CD4-positive, CD25-positive, alpha-beta regulatory T cell (primary cell): ENCODE measurements around the gene CPXM1. TPM values are rescaled to one million over a fixed set of nuclear protein-coding genes. Genes with fewer than 3 reads are reported as not detected.

Experiments
- ATAC-seq, 2 donors: fragments of 150-1000 bp; cut with Tn5 transposase; one replicate each; pipeline ENCODE4 v1.10.0; 2021; ENCODE audit warnings: low read depth in 2 of 2, moderate number of reproducible peaks in 2 of 2, moderate library complexity in 1 of 2
- DNase-seq, 3 donors: peaks; one replicate each; pipeline versions ENCODE4 v3.0.0 to v3.0.0-alpha.2; 2012 to 2022; ENCODE audit warnings: mixed read lengths in 1 of 3
- H3K27ac ChIP-seq: one replicate; pipeline ENCODE4 v1.7.0; 2013; ENCODE audit warnings: mild to moderate bottlenecking, low read length; ENCODE audit not compliant: insufficient read depth, poor library complexity, severe bottlenecking
- H3K27me3 ChIP-seq: one replicate; pipeline ENCODE4 v1.7.0; 2013; ENCODE audit warnings: low read length; ENCODE audit not compliant: control insufficient read depth, insufficient read depth
- H3K36me3 ChIP-seq: one replicate; pipeline ENCODE4 v1.7.0; 2013; ENCODE audit warnings: mild to moderate bottlenecking, low read length, moderate library complexity; ENCODE audit not compliant: control insufficient read depth, insufficient read depth
- H3K4me1 ChIP-seq: 2 replicates; pipeline ENCODE4 v1.7.0; 2013; ENCODE audit warnings: mild to moderate bottlenecking, low read length; ENCODE audit not compliant: insufficient read depth, control insufficient read depth, poor library complexity, severe bottlenecking
- H3K4me3 ChIP-seq: one replicate; pipeline ENCODE4 v1.7.0; 2013; ENCODE audit warnings: low read depth, mild to moderate bottlenecking, low read length, moderate library complexity
- H3K9me3 ChIP-seq, 2 experiments: 1 replicate in 1 of 2; 2 replicates in 1 of 2; pipeline ENCODE4 v1.7.0; 2013; ENCODE audit warnings: low read length in 2 of 2, mild to moderate bottlenecking in 1 of 2, moderate library complexity in 1 of 2; ENCODE audit not compliant: control insufficient read depth in 2 of 2
- H3K27ac Mint-ChIP-seq, 3 donors: one replicate each; pipeline ENCODE4 v1.8.0; 2020 to 2022; ENCODE audit warnings: mild to moderate bottlenecking in 3 of 3, mixed read lengths in 3 of 3, moderate library complexity in 2 of 3
- H3K27me3 Mint-ChIP-seq: one replicate; pipeline ENCODE4 v1.8.0; 2022; ENCODE audit warnings: mild to moderate bottlenecking, mixed read lengths
- H3K36me3 Mint-ChIP-seq: one replicate; pipeline ENCODE4 v1.8.0; 2020; ENCODE audit warnings: mixed read lengths
- H3K4me1 Mint-ChIP-seq, 4 donors: one replicate each; pipeline ENCODE4 v1.8.0; 2020 to 2022; ENCODE audit warnings: mixed read lengths in 4 of 4, mild to moderate bottlenecking in 1 of 4
- H3K4me3 Mint-ChIP-seq, 4 donors: one replicate each; pipeline ENCODE4 v1.8.0; 2020 to 2022; ENCODE audit warnings: mild to moderate bottlenecking in 4 of 4, mixed read lengths in 4 of 4, moderate library complexity in 3 of 4
- H3K9me3 Mint-ChIP-seq, 7 donors: one replicate each; pipeline ENCODE4 v1.8.0; 2020 to 2022; ENCODE audit warnings: mixed read lengths in 7 of 7, mild to moderate bottlenecking in 3 of 7, moderate library complexity in 2 of 7
- polyA plus RNA-seq, 4 donors: library from polyadenylated mRNA; unstranded; fragments of 300-500 nt; fragmentation: Illumina TruSeq; gene quantifications; one replicate each; pipeline ENCODE4 v1.2.3, GENCODE V29; 2021
- total RNA-seq: library from RNA; stranded (reverse); gene quantifications from one replicate; pipeline ENCODE4 v1.2.3, GENCODE V29; 2022

Gene CPXM1
- total and polyA plus RNA-seq, 5 donors from 2014 or later = 0.10 to 1.2 TPM; not detected in 3

DNA sequence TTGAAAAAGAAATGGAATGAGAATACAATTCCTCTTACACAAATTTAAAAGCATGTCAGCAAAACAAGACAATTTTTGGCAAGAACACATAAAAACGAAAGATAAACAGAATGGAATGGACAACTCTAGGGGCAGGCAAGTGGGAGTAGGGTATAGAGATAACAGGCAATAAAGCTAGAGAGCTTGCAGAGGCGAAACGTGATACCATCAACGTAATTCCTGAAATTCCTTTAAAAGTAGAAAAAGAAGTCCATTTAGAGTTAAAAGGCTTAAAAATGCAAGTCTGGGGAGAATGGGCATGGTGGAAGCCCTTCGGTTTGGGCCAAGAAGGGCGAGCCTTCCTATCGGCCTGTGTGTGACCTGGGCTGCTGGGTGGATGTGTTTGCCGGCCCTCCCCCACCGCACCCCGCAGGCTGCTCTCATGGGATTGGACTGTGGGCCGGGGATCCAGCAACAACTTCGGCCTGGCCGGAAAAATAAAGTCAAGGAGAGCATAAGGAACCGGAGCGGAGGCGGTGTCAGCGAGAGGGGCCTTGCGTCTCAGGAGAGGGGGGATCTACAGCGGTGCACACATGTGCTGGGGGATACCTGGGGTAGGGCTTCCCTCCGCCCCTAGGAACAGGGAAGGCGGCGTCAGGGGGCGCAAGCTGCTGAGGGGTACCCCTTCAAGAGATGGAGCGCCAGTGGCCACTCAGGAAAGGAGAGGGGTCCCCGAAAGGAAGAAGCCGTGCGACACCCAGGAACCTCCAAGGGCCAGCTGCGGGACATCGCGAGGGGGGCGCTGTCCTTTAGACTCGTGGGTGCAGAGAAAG, 19.9 kb upstream of the CPXM1 start:
- H3K27me3 ChIP-seq = peaks cover 11% of the 10 kb centered on the region
- H3K27ac Mint-ChIP-seq = peak overlapping the region in 1 of 3 donors; percentile 26
- peaks cover 4 to 14% (median 8%) of the 10 kb centered on the region in 4 donors for H3K4me1 Mint-ChIP-seq
- peaks cover 36% of the 10 kb centered on the region for H3K27me3 Mint-ChIP-seq
- H3K4me3 ChIP-seq = no peak overlapping the region
- ATAC-seq (no peak), DNase-seq (no peak)
- H3K9me3 Mint-ChIP-seq = peaks cover 0 to 3% (median 0%) of the 10 kb centered on the region in 7 donors
- peak overlapping the region in 3 of 4 donors; percentile 13 to 40 (median 24) for H3K4me3 Mint-ChIP-seq
- peaks cover 14% of the 10 kb centered on the region for H3K4me1 ChIP-seq
- no peaks in the 10 kb centered on the region for H3K36me3 Mint-ChIP-seq
- H3K27ac ChIP-seq = no peak overlapping the region
- H3K9me3 ChIP-seq = no peaks in the 10 kb centered on the region
- H3K36me3 ChIP-seq = no peaks in the 10 kb centered on the region

DNA sequence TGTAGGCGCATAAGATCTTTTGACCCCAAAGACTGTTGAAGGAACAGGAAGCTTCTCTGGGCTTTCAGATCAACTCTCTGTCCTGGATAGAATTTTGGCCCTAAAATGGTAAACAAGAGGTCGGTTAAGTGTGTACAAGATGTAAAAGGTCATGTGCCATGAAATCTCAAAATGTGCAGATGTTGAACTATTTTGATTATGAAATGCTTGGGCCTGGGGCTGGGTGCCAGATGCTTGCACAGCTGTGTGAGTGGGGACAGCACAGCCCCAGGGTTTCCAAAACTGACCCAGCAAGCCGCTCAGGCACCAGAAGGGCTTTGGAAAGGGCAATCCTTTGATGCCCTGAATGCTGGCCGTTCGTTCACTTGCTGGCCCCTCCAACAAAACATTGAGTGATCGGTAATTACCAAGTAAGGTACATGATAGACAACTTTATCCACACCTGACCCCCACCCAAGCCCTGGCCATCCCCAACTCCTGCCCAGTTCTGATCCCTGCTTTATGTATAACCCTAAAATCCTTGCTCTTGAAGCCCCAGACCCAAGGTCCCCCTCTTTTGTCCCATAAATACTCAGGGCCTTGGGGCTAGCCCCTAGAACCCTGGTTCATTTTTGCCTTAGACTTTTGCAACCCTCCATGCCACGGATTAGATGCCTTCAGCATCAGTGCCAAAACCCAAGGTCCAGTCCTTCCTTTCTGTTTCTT, 17.6 kb upstream of the CPXM1 start:
- H3K27me3 Mint-ChIP-seq = peaks cover 53% of the 10 kb centered on the region

DNA sequence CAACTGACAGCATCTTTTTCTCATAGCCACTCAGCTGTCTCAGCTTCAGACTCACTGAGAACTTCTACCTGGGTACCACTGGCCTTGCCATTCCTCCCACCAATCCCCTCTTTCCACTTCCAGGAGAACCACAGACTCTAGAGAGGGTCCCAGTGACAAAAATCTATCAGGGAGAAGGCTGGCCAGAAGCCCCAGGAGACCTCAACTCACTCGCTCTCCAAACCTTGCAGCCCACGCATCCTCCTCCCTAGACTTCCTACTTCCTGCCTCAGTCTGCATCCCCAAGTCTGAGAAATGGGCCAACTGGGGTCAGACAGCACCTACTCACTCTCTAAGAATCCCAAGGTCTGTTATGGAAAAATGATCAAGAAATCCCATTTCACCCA, 16.9 kb upstream of the CPXM1 start:
- no peak overlapping the region for H3K4me3 Mint-ChIP-seq
- DNase-seq (no peak), ATAC-seq (no peak)
- peaks cover 0 to 8% (median 1%) of the 10 kb centered on the region in 7 donors for H3K9me3 Mint-ChIP-seq
- H3K9me3 ChIP-seq = peaks cover 0 to 2% of the 10 kb centered on the region in 2 experiments
- H3K27ac ChIP-seq = no peak overlapping the region
- peaks cover 14% of the 10 kb centered on the region for H3K4me1 ChIP-seq
- peaks cover 11% of the 10 kb centered on the region for H3K27me3 ChIP-seq
- no peak overlapping the region for H3K27ac Mint-ChIP-seq
- H3K4me1 Mint-ChIP-seq = peaks cover 4 to 14% (median 8%) of the 10 kb centered on the region in 4 donors
- H3K4me3 ChIP-seq = no peak overlapping the region
- H3K36me3 Mint-ChIP-seq = no peaks in the 10 kb centered on the region
- H3K36me3 ChIP-seq = no peaks in the 10 kb centered on the region
- H3K27me3 Mint-ChIP-seq = peaks cover 55% of the 10 kb centered on the region

More for the DNA sequence above, 17.6 kb upstream of the CPXM1 start:
- Mint-ChIP-seq H3K36me3 (no peaks in the 10 kb centered on the region), H3K4me3 (no peak overlapping the region), H3K9me3 (peaks cover 0 to 6% (median 0%) of the 10 kb centered on the region in 7 donors), H3K27ac (no peak overlapping the region), H3K4me1 (peaks cover 4 to 14% (median 8%) of the 10 kb centered on the region in 4 donors)
- Histone ChIP-seq H3K27ac (no peak overlapping the region), H3K4me3 (no peak overlapping the region), H3K4me1 (peaks cover 14% of the 10 kb centered on the region), H3K36me3 (no peaks in the 10 kb centered on the region), H3K27me3 (peaks cover 11% of the 10 kb centered on the region), H3K9me3 (no peaks in the 10 kb centered on the region)
- DNase-seq = no peak
- ATAC-seq = no peak

- peaks cover 56% of the 10 kb centered on the region for H3K27me3 Mint-ChIP-seq
- DNase-seq = no peak
- peaks cover 0 to 12% (median 6%) of the 10 kb centered on the region in 4 donors for H3K4me1 Mint-ChIP-seq
Observed at GRCh38 chr20:2816583-2817340, 16.3 kb upstream of the CPXM1 start.

GRCh38 chr20:2816030-2816582, 15.7 kb upstream of the CPXM1 start, which contains the start of gene TMEM239:
TSS of gene TMEM239 (plus strand) at chr20:2816364. CDS start at chr20:2816555, 191 bp downstream.
- ATAC-seq (no peak), DNase-seq (no peak)
- Mint-ChIP-seq H3K27me3 (peaks cover 60% of the 10 kb centered on the region), H3K27ac (peak within 1 kb of the TSS in 2 of 3 donors; percentile 26 to 54), H3K36me3 (no peaks in the 10 kb centered on the region), H3K4me3 (peak within 1 kb of the TSS in 1 of 4 donors; percentile 13), H3K9me3 (peaks cover 0 to 10% (median 2%) of the 10 kb centered on the region in 7 donors), H3K4me1 (peaks cover 0 to 9% (median 4%) of the 10 kb centered on the region in 4 donors)
- no peak within 1 kb of the TSS for H3K4me3 ChIP-seq
- H3K27me3 ChIP-seq = peaks cover 13% of the 10 kb centered on the region
- H3K27ac ChIP-seq = no peak within 1 kb of the TSS
- no peaks in the 10 kb centered on the region for H3K36me3 ChIP-seq
- H3K4me1 ChIP-seq = peaks cover 3% of the 10 kb centered on the region
- H3K9me3 ChIP-seq = peaks cover 0 to 9% of the 10 kb centered on the region in 2 experiments

More at GRCh38 chr20:2816583-2817340, 16.3 kb upstream of the CPXM1 start:
- H3K4me3 ChIP-seq = no peak overlapping the region
- H3K4me3 Mint-ChIP-seq = no peak overlapping the region
- no peaks in the 10 kb centered on the region for H3K36me3 ChIP-seq
- H3K9me3 ChIP-seq = peaks cover 0 to 8% of the 10 kb centered on the region in 2 experiments
- H3K4me1 ChIP-seq = peaks cover 8% of the 10 kb centered on the region
- H3K36me3 Mint-ChIP-seq = no peaks in the 10 kb centered on the region
- H3K27ac ChIP-seq = no peak overlapping the region
- no peak overlapping the region for H3K27ac Mint-ChIP-seq
- peaks cover 0 to 10% (median 2%) of the 10 kb centered on the region in 7 donors for H3K9me3 Mint-ChIP-seq
- no peak for ATAC-seq
- peaks cover 15% of the 10 kb centered on the region for H3K27me3 ChIP-seq

DNA sequence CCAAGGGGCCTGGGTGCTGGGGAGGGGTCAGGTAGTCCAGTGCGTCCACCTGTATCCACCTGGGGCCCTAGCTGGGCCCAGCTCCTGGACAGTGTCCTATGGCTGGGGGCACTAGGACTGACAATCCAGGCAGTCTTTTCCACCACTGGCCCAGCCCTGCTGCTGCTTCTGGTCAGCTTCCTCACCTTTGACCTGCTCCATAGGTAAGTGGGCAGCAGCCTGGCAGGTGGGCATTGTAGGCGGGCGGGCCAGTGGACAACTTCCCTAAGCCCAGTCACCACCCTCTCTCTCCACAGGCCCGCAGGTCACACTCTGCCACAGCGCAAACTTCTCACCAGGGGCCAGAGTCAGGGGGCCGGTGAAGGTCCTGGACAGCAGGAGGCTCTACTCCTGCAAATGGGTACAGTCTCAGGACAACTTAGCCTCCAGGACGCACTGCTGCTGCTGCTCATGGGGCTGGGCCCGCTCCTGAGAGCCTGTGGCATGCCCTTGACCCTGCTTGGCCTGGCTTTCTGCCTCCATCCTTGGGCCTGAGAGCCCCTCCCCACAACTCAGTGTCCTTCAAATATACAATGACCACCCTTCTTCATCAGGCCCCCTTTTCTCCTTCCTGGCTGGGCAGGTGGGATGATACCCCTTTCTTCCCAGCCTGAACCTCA, 14.9 kb upstream of the CPXM1 start:
- Histone ChIP-seq H3K36me3 (no peaks in the 10 kb centered on the region), H3K4me1 (no peaks in the 10 kb centered on the region), H3K27ac (no peak overlapping the region), H3K4me3 (no peak overlapping the region), H3K9me3 (peaks cover 0 to 9% of the 10 kb centered on the region in 2 experiments), H3K27me3 (peaks cover 13% of the 10 kb centered on the region)
- DNase-seq (no peak), ATAC-seq (no peak)
- Mint-ChIP-seq H3K4me3 (peak overlapping the region in 1 of 4 donors; percentile 13), H3K27ac (peak overlapping the region in 2 of 3 donors; percentile 26 to 54), H3K4me1 (peaks cover 0 to 7% (median 4%) of the 10 kb centered on the region in 4 donors), H3K36me3 (no peaks in the 10 kb centered on the region), H3K9me3 (peaks cover 0 to 10% (median 2%) of the 10 kb centered on the region in 7 donors), H3K27me3 (peaks cover 58% of the 10 kb centered on the region)
